ENCODE results near the gene ST14. TPM values are rescaled to one million over a fixed set of nuclear protein-coding genes. Genes with fewer than 3 reads are reported as not detected.

The ST14 gene
- polyA plus RNA-seq, 1 donor (not counting 4 experiments of a cell fraction or from before 2014, with no cell fraction given) = 45.8 TPM

GRCh38 chr11:130198292-130198691 is 38.7 kb downstream of the ST14 start:
- H3K4me1 ChIP-seq (ENCODE audit: control insufficient read depth, extremely low read depth, insufficient read depth, low read length) = peaks cover 2% of the 10 kb centered on the region
- dilution Hi-C loops (cut with MboI; ENCODE audit: extremely low pct_ligation_motif_present, low sequenced_read_pairs) = no loop called here
- no peaks in the 10 kb centered on the region for H3K27me3 ChIP-seq (ENCODE audit: control insufficient read depth, extremely low read depth, insufficient read depth, low read length)
- TF ChIP-seq EZH2 (IDR thresholded peaks at IDR 0.05; ENCODE audit: low read length) = no peak
- no peak for TF ChIP-seq CTCF (optimal IDR thresholded peaks at IDR 0.05 in 1 of 3, IDR thresholded peaks at IDR 0.05 in 1 of 3, conservative IDR thresholded peaks at IDR 0.05 in 1 of 3; ENCODE audit: extremely low read depth in 1 of 3, insufficient read depth in 2 of 3, low read length in 3 of 3)
- no peaks in the 10 kb centered on the region for H3K9me1 ChIP-seq (ENCODE audit: control insufficient read depth, extremely low read depth, insufficient read depth, low read length)
- H4K20me1 ChIP-seq (ENCODE audit: control insufficient read depth, extremely low read depth, insufficient read depth, low read length) = no peaks in the 10 kb centered on the region
- H3K9me3 ChIP-seq (ENCODE audit: control insufficient read depth, low read depth, low read length) = no peaks in the 10 kb centered on the region
- no peak overlapping the region for H3K9ac ChIP-seq (ENCODE audit: control insufficient read depth, extremely low read depth, insufficient read depth, low read length)
- FAIRE-seq (no peak), DNase-seq (ENCODE audit: low read depth, low spot score) (no peak)
- H2AFZ ChIP-seq (ENCODE audit: control insufficient read depth, low read length) = no peak overlapping the region
- peaks cover 30 to 47% of the 10 kb centered on the region in 2 experiments for H3K36me3 ChIP-seq (ENCODE audit: control insufficient read depth in 2 of 2, extremely low read depth in 1 of 2, insufficient read depth in 2 of 2, low read length in 2 of 2)
- H3K79me2 ChIP-seq (ENCODE audit: control insufficient read depth, insufficient read depth, low read length) = no peaks in the 10 kb centered on the region
- H3K4me2 ChIP-seq (ENCODE audit: control insufficient read depth, extremely low read depth, insufficient read depth, low read depth, low read length) = no peak overlapping the region
- H3K27ac ChIP-seq (ENCODE audit: control insufficient read depth, insufficient read depth, low read length) = no peak overlapping the region
- no peak overlapping the region for H3K4me3 ChIP-seq (ENCODE audit: control insufficient read depth in 2 of 3, extremely low read depth in 1 of 3, insufficient read depth in 2 of 3, low read depth in 1 of 3, low read length in 3 of 3)

- TF ChIP-seq EZH2 (IDR thresholded peaks at IDR 0.05; ENCODE audit: low read length) = no peak
- TF ChIP-seq CTCF (optimal IDR thresholded peaks at IDR 0.05 in 1 of 3, IDR thresholded peaks at IDR 0.05 in 1 of 3, conservative IDR thresholded peaks at IDR 0.05 in 1 of 3; ENCODE audit: extremely low read depth in 1 of 3, insufficient read depth in 2 of 3, low read length in 3 of 3) = peak in 1 of 3 experiments; percentile 26
- Histone ChIP-seq H2AFZ (ENCODE audit: control insufficient read depth, low read length) (no peak overlapping the region), H3K4me2 (ENCODE audit: control insufficient read depth, extremely low read depth, insufficient read depth, low read depth, low read length) (no peak overlapping the region), H3K79me2 (ENCODE audit: control insufficient read depth, insufficient read depth, low read length) (no peaks in the 10 kb centered on the region), H3K27me3 (ENCODE audit: control insufficient read depth, extremely low read depth, insufficient read depth, low read length) (no peaks in the 10 kb centered on the region), H3K4me1 (ENCODE audit: control insufficient read depth, extremely low read depth, insufficient read depth, low read length) (peaks cover 2% of the 10 kb centered on the region), H3K9me3 (ENCODE audit: control insufficient read depth, low read depth, low read length) (no peaks in the 10 kb centered on the region), H3K9ac (ENCODE audit: control insufficient read depth, extremely low read depth, insufficient read depth, low read length) (no peak overlapping the region), H3K27ac (ENCODE audit: control insufficient read depth, insufficient read depth, low read length) (no peak overlapping the region), H3K36me3 (ENCODE audit: control insufficient read depth in 2 of 2, extremely low read depth in 1 of 2, insufficient read depth in 2 of 2, low read length in 2 of 2) (peaks cover 34 to 48% of the 10 kb centered on the region in 2 experiments), H3K9me1 (ENCODE audit: control insufficient read depth, extremely low read depth, insufficient read depth, low read length) (no peaks in the 10 kb centered on the region), H3K4me3 (ENCODE audit: control insufficient read depth in 2 of 3, extremely low read depth in 1 of 3, insufficient read depth in 2 of 3, low read depth in 1 of 3, low read length in 3 of 3) (no peak overlapping the region), H4K20me1 (ENCODE audit: control insufficient read depth, extremely low read depth, insufficient read depth, low read length) (no peaks in the 10 kb centered on the region)
- FAIRE-seq (no peak), DNase-seq (ENCODE audit: low read depth, low spot score) (no peak)
- dilution Hi-C loops (cut with MboI; ENCODE audit: extremely low pct_ligation_motif_present, low sequenced_read_pairs) = no loop called here
These were observed 39.4 kb downstream of the ST14 start for GRCh38 chr11:130198964-130199363.

Data from keratinocyte (primary cell).